Vagina (tissue), 2 donors: Measurements from ENCODE around the gene SYNDIG1.

ENCODE experiments used
- CTCF ChIP-seq, 3 experiments: fragments of 450-650 bp in 2 of 3; fragments of 200-600 bp in 1 of 3; sonication (generic) in 1 of 3; IDR thresholded peaks; one replicate each; pipeline ENCODE4 v1.5.1; 2017 to 2019; ENCODE audit warnings: antibody characterized with exemption in 3 of 3, mild to moderate bottlenecking in 2 of 3, moderate library complexity in 2 of 3
- POLR2AphosphoS5 ChIP-seq, 2 donors: sonication (generic); formaldehyde crosslinking; IDR thresholded peaks; one replicate each; pipeline ENCODE4 v1.9.0; 2017; ENCODE audit warnings: antibody characterized with exemption in 2 of 2, mild to moderate bottlenecking in 2 of 2, low read depth in 1 of 2; ENCODE audit not compliant: insufficient read depth in 1 of 2

- TF ChIP-seq CTCF (IDR thresholded peaks at IDR 0.05) (no peak), POLR2AphosphoS5 (IDR thresholded peaks at IDR 0.05; ENCODE audit: insufficient read depth in 1 of 2, low read depth in 1 of 2) (no peak)
Observed at GRCh38 chr20:24679448-24680047, 210.1 kb downstream of the SYNDIG1 start.
